Astrocyte (in vitro differentiated cells and primary cell): Measurements from ENCODE around the gene KRT28. TPM values are rescaled to one million over a fixed set of nuclear protein-coding genes. Genes with fewer than 3 reads are reported as not detected.

Experiments used
- DNase-seq: peaks from one replicate; pipeline ENCODE4 v3.0.0-alpha.2; 2010; ENCODE audit warnings: low read depth
- FAIRE-seq: peaks from 2 replicates; lab custom pipeline; 2011; peaks lifted over from hg19 to GRCh38; lab: Jason Lieb, UNC
- H2AFZ ChIP-seq: 2 replicates; pipeline ENCODE4 v1.6.0; 2012; ENCODE audit warnings: low read depth, low read length, inconsistent platforms
- H3K27ac ChIP-seq: 2 replicates; pipeline ENCODE4 v1.5.1; 2011; ENCODE audit warnings: low read depth, low read length, inconsistent platforms
- H3K27me3 ChIP-seq: 2 replicates; pipeline ENCODE4 v1.6.0; 2011; ENCODE audit warnings: low read length, inconsistent platforms; ENCODE audit not compliant: insufficient read depth
- H3K36me3 ChIP-seq: 2 replicates; pipeline ENCODE4 v1.5.1; 2011; ENCODE audit warnings: low read length, inconsistent platforms; ENCODE audit not compliant: insufficient read depth
- H3K4me1 ChIP-seq: 2 replicates; pipeline ENCODE4 v1.5.1; 2011; ENCODE audit warnings: low read length, inconsistent platforms; ENCODE audit not compliant: insufficient read depth
- H3K4me2 ChIP-seq: 2 replicates; pipeline ENCODE4 v1.6.0; 2012; ENCODE audit warnings: low read length, inconsistent platforms
- H3K4me3 ChIP-seq: 2 replicates; pipeline ENCODE4 v1.5.1; 2011; ENCODE audit warnings: low read depth, mild to moderate bottlenecking, low read length, inconsistent platforms; ENCODE audit not compliant: insufficient read depth
- H3K79me2 ChIP-seq: 2 replicates; pipeline ENCODE4 v1.6.0; 2012; ENCODE audit warnings: mild to moderate bottlenecking, low read length, inconsistent platforms; ENCODE audit not compliant: insufficient read depth
- H3K9ac ChIP-seq: 2 replicates; pipeline ENCODE4 v1.6.0; 2012; ENCODE audit warnings: mild to moderate bottlenecking, low read length, inconsistent platforms
- H3K9me3 ChIP-seq: 2 replicates; pipeline ENCODE4 v1.5.1; 2012; ENCODE audit warnings: low read depth, mild to moderate bottlenecking, low read length, inconsistent platforms; ENCODE audit not compliant: insufficient read depth
- H4K20me1 ChIP-seq: 2 replicates; pipeline ENCODE4 v1.6.0; 2012; ENCODE audit warnings: low read length, inconsistent platforms; ENCODE audit not compliant: insufficient read depth
- H3K27ac Mint-ChIP-seq: one replicate; pipeline ENCODE4 v1.8.0; 2021; ENCODE audit warnings: mild to moderate bottlenecking, mixed read lengths; ENCODE audit not compliant: unreplicated experiment
- H3K27me3 Mint-ChIP-seq: one replicate; pipeline ENCODE4 v1.8.0; 2021; ENCODE audit warnings: low read depth, mixed read lengths; ENCODE audit not compliant: unreplicated experiment
- H3K36me3 Mint-ChIP-seq: one replicate; pipeline ENCODE4 v1.8.0; 2021; ENCODE audit warnings: low read depth, mixed read lengths; ENCODE audit not compliant: unreplicated experiment
- H3K4me1 Mint-ChIP-seq: one replicate; pipeline ENCODE4 v1.8.0; 2021; ENCODE audit warnings: low read depth, mixed read lengths; ENCODE audit not compliant: unreplicated experiment
- H3K4me3 Mint-ChIP-seq: one replicate; pipeline ENCODE4 v1.8.0; 2021; ENCODE audit warnings: mild to moderate bottlenecking, moderate library complexity, mixed read lengths; ENCODE audit not compliant: unreplicated experiment
- H3K9me3 Mint-ChIP-seq: one replicate; pipeline ENCODE4 v1.8.0; 2021; ENCODE audit warnings: mild to moderate bottlenecking, mixed read lengths; ENCODE audit not compliant: unreplicated experiment
- CTCF ChIP-seq: IDR thresholded peaks from 2 replicates; pipeline ENCODE4 v1.5.1; 2011; ENCODE audit warnings: low read depth, mild to moderate bottlenecking, inconsistent platforms, low read length, moderate library complexity; ENCODE audit not compliant: insufficient read depth
- EZH2 ChIP-seq: IDR thresholded peaks from 2 replicates; pipeline ENCODE4 v1.6.1; 2012; ENCODE audit warnings: mild to moderate bottlenecking, low read length, inconsistent platforms; ENCODE audit not compliant: insufficient read depth
- total RNA-seq: library from RNA; stranded (reverse); gene quantifications from 2 replicates; pipeline ENCODE4 v1.2.1, GENCODE V29; 2021

The KRT28 gene
- total RNA-seq, 1 donor from 2014 or later, result not detected

- H3K9me3 ChIP-seq, result no peaks in the 10 kb centered on the region
Observed at GRCh38 chr17:40813804-40814203, 14.0 kb upstream of the KRT28 start.

DNA sequence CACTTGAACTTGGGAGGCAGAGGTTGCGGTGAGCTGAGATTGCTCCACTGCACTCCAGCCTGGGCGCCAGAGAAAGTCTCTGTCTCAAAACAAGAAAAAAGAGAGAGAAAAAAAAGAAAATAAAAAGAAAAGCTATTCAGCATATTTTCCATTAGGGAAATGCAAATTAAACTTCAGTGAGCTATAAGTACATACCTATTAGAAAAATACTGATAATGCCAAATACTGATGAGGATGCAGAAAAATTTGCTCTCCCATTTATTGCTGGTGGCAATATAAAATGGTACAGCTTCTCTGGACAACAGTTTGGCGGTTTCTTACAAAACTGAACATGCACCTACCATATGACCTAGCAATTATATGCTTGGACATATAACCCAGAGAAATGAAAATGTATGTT lies 12.9 kb upstream of the KRT28 start:
- no peak overlapping the region for H3K4me3 ChIP-seq
- no peak overlapping the region for H3K9ac ChIP-seq
- H3K36me3 ChIP-seq, result peaks cover 10% of the 10 kb centered on the region
- TF ChIP-seq EZH2, result no peak
- TF ChIP-seq CTCF, result no peak
- FAIRE-seq, result no peak
- H4K20me1 ChIP-seq, result no peaks in the 10 kb centered on the region
- no peaks in the 10 kb centered on the region for H3K27me3 ChIP-seq
- H3K27ac ChIP-seq, result no peak overlapping the region
- H3K9me3 ChIP-seq, result no peaks in the 10 kb centered on the region
- no peak overlapping the region for H3K4me2 ChIP-seq
- Mint-ChIP-seq H3K4me3 (no peak overlapping the region), H3K27me3 (peaks cover 18% of the 10 kb centered on the region), H3K9me3 (no peaks in the 10 kb centered on the region), H3K4me1 (peaks cover 13% of the 10 kb centered on the region), H3K27ac (no peak overlapping the region), H3K36me3 (peaks cover 5% of the 10 kb centered on the region)
- DNase-seq, result no peak
- H3K79me2 ChIP-seq, result peaks cover 6% of the 10 kb centered on the region
- no peak overlapping the region for H2AFZ ChIP-seq
- peaks cover 12% of the 10 kb centered on the region for H3K4me1 ChIP-seq

More at GRCh38 chr17:40813804-40814203, 14.0 kb upstream of the KRT28 start:
- Histone ChIP-seq H3K4me2 (peak overlapping the region; percentile 15), H2AFZ (no peak overlapping the region), H3K9ac (no peak overlapping the region), H3K4me3 (no peak overlapping the region), H4K20me1 (no peaks in the 10 kb centered on the region), H3K4me1 (peaks cover 12% of the 10 kb centered on the region), H3K79me2 (peaks cover 16% of the 10 kb centered on the region), H3K36me3 (peaks cover 13% of the 10 kb centered on the region), H3K27ac (no peak overlapping the region), H3K27me3 (no peaks in the 10 kb centered on the region)
- no peak overlapping the region for H3K4me3 Mint-ChIP-seq
- peaks cover 5% of the 10 kb centered on the region for H3K36me3 Mint-ChIP-seq
- peaks cover 10% of the 10 kb centered on the region for H3K27me3 Mint-ChIP-seq
- DNase-seq, result peak; percentile 46
- H3K9me3 Mint-ChIP-seq, result no peaks in the 10 kb centered on the region
- H3K27ac Mint-ChIP-seq, result no peak overlapping the region
- H3K4me1 Mint-ChIP-seq, result peaks cover 13% of the 10 kb centered on the region
- TF ChIP-seq CTCF (no peak), EZH2 (no peak)
- no peak for FAIRE-seq

DNA sequence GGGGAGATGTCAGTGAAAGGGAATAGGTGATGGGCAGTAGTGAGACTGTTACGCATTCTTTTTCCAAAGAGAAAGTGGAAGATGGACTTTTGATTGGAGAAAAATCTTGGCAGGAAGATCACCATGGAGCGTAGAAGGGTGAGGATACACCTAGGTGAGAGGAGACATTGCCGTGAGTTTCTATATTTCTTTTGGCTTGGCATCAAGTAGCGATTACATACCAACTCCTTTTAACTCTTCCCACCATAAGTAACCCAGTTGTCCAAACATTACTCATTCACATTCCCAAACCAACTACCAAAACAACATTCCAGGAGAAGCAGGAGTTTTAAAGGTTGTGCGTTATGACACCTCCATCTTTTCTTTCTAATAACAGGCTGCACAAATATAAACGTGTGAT lies 10.7 kb upstream of the KRT28 start:
- H3K4me3 ChIP-seq, result peak overlapping the region; percentile 0
- H3K27ac Mint-ChIP-seq, result no peak overlapping the region
- H3K9me3 Mint-ChIP-seq, result no peaks in the 10 kb centered on the region
- peaks cover 12% of the 10 kb centered on the region for H3K4me1 ChIP-seq
- H2AFZ ChIP-seq, result no peak overlapping the region
- H3K4me3 Mint-ChIP-seq, result no peak overlapping the region
- DNase-seq (peak; percentile 81), FAIRE-seq (no peak)
- H3K9me3 ChIP-seq, result no peaks in the 10 kb centered on the region
- no peaks in the 10 kb centered on the region for H3K79me2 ChIP-seq
- no peaks in the 10 kb centered on the region for H3K36me3 ChIP-seq
- peak overlapping the region; percentile 57 for H3K4me2 ChIP-seq
- H3K27me3 Mint-ChIP-seq, result peaks cover 35% of the 10 kb centered on the region
- H4K20me1 ChIP-seq, result no peaks in the 10 kb centered on the region
- no peaks in the 10 kb centered on the region for H3K36me3 Mint-ChIP-seq
- H3K27me3 ChIP-seq, result no peaks in the 10 kb centered on the region
- no peak for TF ChIP-seq CTCF
- TF ChIP-seq EZH2, result no peak
- peak overlapping the region; percentile 20 for H3K9ac ChIP-seq
- peaks cover 10% of the 10 kb centered on the region for H3K4me1 Mint-ChIP-seq
- peak overlapping the region; percentile 75 for H3K27ac ChIP-seq
